ENCODE results near the gene CFHR4. TPM values are rescaled to one million over a fixed set of nuclear protein-coding genes. Genes with fewer than 3 reads are reported as not detected.

CFHR4 gene
- total and polyA plus RNA-seq, 2 of the 13 experiments (the other 11 are each of a cell fraction or from before 2014, with no cell fraction given) = not detected

GRCh38 chr1:196896355-196896754 is 8.5 kb downstream of the CFHR4 start:
- no peak overlapping the region for H3K4me3 ChIP-seq (replicated peaks in 1 of 3; ENCODE audit: insufficient read depth in 1 of 3, low read depth in 2 of 3, low read length in 3 of 3)
- no TSS peak for BruUV-seq (replicated peaks)
- no peak overlapping the region for H3K9ac ChIP-seq (ENCODE audit: insufficient read depth, low read depth, low read length)
- no peak for TF ChIP-seq ZNF598 (CRISPR knock-in tag; IDR thresholded peaks at IDR 0.05; ENCODE audit: borderline replicate concordance)
- TF ChIP-seq SOX13 (IDR thresholded peaks at IDR 0.05) = no peak
- TF ChIP-seq SOX13 (CRISPR knock-in tag; conservative IDR thresholded peaks at IDR 0.05 in 1 of 2, IDR thresholded peaks at IDR 0.05 in 1 of 2) = peak in 1 of 2 experiments; percentile 59; a peak in 1 of 4 replicates
- no peak for TF ChIP-seq SOX6 (IDR thresholded peaks at IDR 0.05)
- peak; percentile 84 for TF ChIP-seq SOX6 (CRISPR knock-in tag; IDR thresholded peaks at IDR 0.05)
- TF ChIP-seq SKIL (CRISPR knock-in tag; IDR thresholded peaks at IDR 0.05; ENCODE audit: borderline replicate concordance) = no peak
- TF ChIP-seq SOX5 (CRISPR knock-in tag; IDR thresholded peaks at IDR 0.05; ENCODE audit: borderline replicate concordance) = peak; percentile 40
- 0% methylated on average over 8 of the region's 8 CpGs for WGBS (ENCODE audit: low lambda C conversion rate)
- no peaks in the 10 kb centered on the region for H3K4me1 ChIP-seq (ENCODE audit: insufficient read depth, low read length)
- no peaks in the 10 kb centered on the region for H3K9me3 ChIP-seq (ENCODE audit: low read length)
- no peak overlapping the region for H3K27ac ChIP-seq (ENCODE audit: extremely low read length, insufficient read depth, low read length)
- H3K36me3 ChIP-seq (replicated peaks in 1 of 2; ENCODE audit: control insufficient read depth in 1 of 2, insufficient read depth in 2 of 2, low read length in 2 of 2) = no peaks in the 10 kb centered on the region
- no peaks in the 10 kb centered on the region for H3K27me3 ChIP-seq (ENCODE audit: control insufficient read depth in 1 of 2, insufficient read depth in 2 of 2, low read length in 2 of 2)
- intact Hi-C loops (cut with micrococcal nuclease; ENCODE audit: unreplicated experiment) = no loop called here
- ChIA-PET POLR2A (no interaction called here), CTCF (ENCODE audit: low intra/inter-chr PET ratio, low total read pairs) (no interaction called here)
- no peak overlapping the region for H2AFZ ChIP-seq (ENCODE audit: low read length)
- in situ Hi-C loops (cut with HindIII; ENCODE audit: extremely low pct_ligation_motif_present, low pct_unique_long_range_greater_than_20kb) = no loop called here
- FAIRE-seq = no peak
- peak; percentile 80 for ATAC-seq
- DNase-seq (ENCODE audit: low spot score) = peak; percentile 35
- no peaks in the 10 kb centered on the region for H3K79me2 ChIP-seq (ENCODE audit: insufficient read depth, low read length)
- H4K20me1 ChIP-seq (ENCODE audit: insufficient read depth, low read length) = no peaks in the 10 kb centered on the region
- H3K4me2 ChIP-seq (ENCODE audit: low read depth, low read length) = no peak overlapping the region

Measured in HepG2 (cell line).